Pancreas (tissue), 10 donors: ENCODE results near the gene AMZ1. TPM values are rescaled to one million over a fixed set of nuclear protein-coding genes. Genes with fewer than 3 reads are reported as not detected.

ENCODE experiments used
- ATAC-seq, 4 donors: fragments of 200-7000 bp; cut with Tn5 transposase; one replicate each; pipeline versions ENCODE4 v1.8.0 to v1.9.1; 2020; ENCODE audit warnings: mild to moderate bottlenecking in 4 of 4, moderate library complexity in 4 of 4
- DNase-seq, 6 donors: peaks; one replicate each; pipeline ENCODE4 v3.0.0-alpha.2; 2020
- FAIRE-seq: peaks from 2 replicates; lab custom pipeline; 2012; peaks lifted over from hg19 to GRCh38; lab: Jason Lieb, UNC
- H3K27ac ChIP-seq, 4 donors: fragments of 200-600 bp; sonication (generic); 1 replicate in 3 of 4; 2 replicates in 1 of 4; pipeline versions ENCODE4 v1.5.0 to v1.8.0; 2020
- H3K27me3 ChIP-seq, 4 donors: fragments of 200-600 bp; one replicate each; pipeline ENCODE4 v1.8.0; 2021
- H3K36me3 ChIP-seq, 3 donors: fragments of 200-600 bp; sonication (generic) in 1 of 3; one replicate each; pipeline versions ENCODE4 v1.5.0 to v1.8.0; 2020 to 2021
- H3K4me1 ChIP-seq, 3 donors: fragments of 200-600 bp; one replicate each; pipeline ENCODE4 v1.8.0; 2021
- H3K4me3 ChIP-seq, 4 donors: fragments of 200-600 bp; sonication (generic) in 2 of 4; one replicate each; pipeline versions ENCODE4 v1.5.0 to v1.8.0; 2020 to 2021
- H3K9me3 ChIP-seq, 4 donors: fragments of 200-600 bp; one replicate each; pipeline ENCODE4 v1.8.0; 2021
- WGBS, 2 donors: extraction: QIAGEN DNeasy Blood & Tissue Kit; methylation state at CpG; one replicate each; pipeline ENCODE4 v1.1.7; 2013; 5-methylcytosine and 5-hydroxymethylcytosine counted together
- intact Hi-C, 3 donors: fragments of 100-400 bp; cut with DNase I; formaldehyde crosslinking; loops; one replicate each; pipeline versions ENCODE4 v1.11.1 to v1.14.2; 2022
- polyA plus RNA-seq, 2 donors: library from polyadenylated mRNA; stranded (reverse); fragments of 200-250 nt; gene quantifications; one replicate each; pipeline ENCODE4 v1.2.3, GENCODE V29; 2013
- total RNA-seq, 6 donors: library from RNA; stranded (reverse); fragmentation: NEBNext Ultra II Directional in 4 of 6; extraction: Animal tissue kit (Norgen Biotek cat#: 25700) in 4 of 6; gene quantifications; one replicate each; pipeline versions ENCODE4 v1.2.1 to v1.2.4, GENCODE V29; 2021 to 2023
- TF ChIP-seq, protein P1 (sequence below), 4 donors: fragments of 200-600 bp; sonication (generic) in 3 of 4; IDR thresholded peaks; one replicate each; pipeline versions ENCODE4 v1.5.0 to v1.8.0; 2021; ENCODE audit warnings: antibody characterized with exemption in 4 of 4
- donor health status: healthy with polysubstance abuse.
- donor health status: DM: no; HTN: no; CAD: no; lungs with moderate emphysema.
- donor health status: DM: no; HTN: no; CAD: no.
- donor health status: control.
- donor health status: control.
- donor health status: Bipolar disorder and iron deficiency.
- donor health status: DM: yes; HTN: yes; CAD: no.
- donor health status: DM: no; HTN: no; CAD: no.
- donor health status: DM: no; HTN: no; CAD: no.
- donor health status: DM: yes; HTN: yes; CAD: no.

AMZ1 gene
- total and polyA plus RNA-seq, 8 donors, result 0.04 to 0.19 (median 0.05) TPM; not detected in 5

DNA sequence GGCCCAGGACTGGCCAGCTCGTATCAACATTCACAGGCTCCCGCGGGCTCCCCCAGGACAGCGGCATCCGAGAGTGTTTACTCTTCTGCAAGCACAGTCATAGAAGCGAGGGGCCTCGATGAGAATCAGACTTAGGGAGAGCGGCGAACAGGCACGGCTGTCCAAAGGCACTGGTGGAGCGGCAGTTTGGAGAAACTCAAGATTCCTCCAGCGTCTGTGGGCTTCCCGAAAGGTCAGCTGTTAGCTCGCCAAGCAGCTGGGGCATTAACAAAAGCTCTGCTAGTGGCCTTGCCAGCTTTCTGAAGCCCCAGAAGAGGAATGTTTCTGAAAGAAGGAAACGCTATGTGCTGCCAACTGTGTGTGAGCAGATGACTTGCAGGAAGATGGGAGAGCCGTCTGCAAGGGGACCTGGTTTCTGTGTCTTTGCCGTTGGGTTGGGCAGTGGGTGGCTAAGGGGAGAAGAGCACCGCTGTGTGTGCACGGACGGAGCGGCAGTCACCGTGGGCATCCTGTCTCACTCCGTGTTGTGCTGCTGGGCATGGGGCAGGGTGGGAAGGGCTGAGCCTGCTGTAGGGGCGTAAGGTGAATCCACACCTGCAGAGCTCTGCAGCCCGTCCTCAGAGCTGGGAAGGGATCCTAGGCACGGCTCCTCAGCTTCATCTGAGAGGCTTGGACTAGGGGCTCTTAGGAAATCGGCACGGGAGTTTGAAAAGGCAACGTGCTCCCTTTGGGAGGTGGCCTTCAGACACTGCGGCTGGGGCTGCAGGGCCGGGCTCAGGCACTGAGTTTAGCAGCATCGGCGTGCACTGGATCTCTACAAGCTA lies 42.1 kb downstream of the AMZ1 start:
- peaks cover 0 to 10% (median 0%) of the 10 kb centered on the region in 3 donors for H3K36me3 ChIP-seq
- peak in 2 of 4 donors; percentile 7 to 19 for ATAC-seq
- H3K4me1 ChIP-seq, result no peaks in the 10 kb centered on the region
- FAIRE-seq, result no peak
- peak in 2 of 6 donors; percentile 44 to 46 for DNase-seq
- no peaks in the 10 kb centered on the region for H3K27me3 ChIP-seq
- H3K9me3 ChIP-seq, result no peaks in the 10 kb centered on the region
- H3K4me3 ChIP-seq, result no peak overlapping the region
- no peak overlapping the region for H3K27ac ChIP-seq
- intact Hi-C loops, result no loop called here
- TF ChIP-seq, protein P1, sequence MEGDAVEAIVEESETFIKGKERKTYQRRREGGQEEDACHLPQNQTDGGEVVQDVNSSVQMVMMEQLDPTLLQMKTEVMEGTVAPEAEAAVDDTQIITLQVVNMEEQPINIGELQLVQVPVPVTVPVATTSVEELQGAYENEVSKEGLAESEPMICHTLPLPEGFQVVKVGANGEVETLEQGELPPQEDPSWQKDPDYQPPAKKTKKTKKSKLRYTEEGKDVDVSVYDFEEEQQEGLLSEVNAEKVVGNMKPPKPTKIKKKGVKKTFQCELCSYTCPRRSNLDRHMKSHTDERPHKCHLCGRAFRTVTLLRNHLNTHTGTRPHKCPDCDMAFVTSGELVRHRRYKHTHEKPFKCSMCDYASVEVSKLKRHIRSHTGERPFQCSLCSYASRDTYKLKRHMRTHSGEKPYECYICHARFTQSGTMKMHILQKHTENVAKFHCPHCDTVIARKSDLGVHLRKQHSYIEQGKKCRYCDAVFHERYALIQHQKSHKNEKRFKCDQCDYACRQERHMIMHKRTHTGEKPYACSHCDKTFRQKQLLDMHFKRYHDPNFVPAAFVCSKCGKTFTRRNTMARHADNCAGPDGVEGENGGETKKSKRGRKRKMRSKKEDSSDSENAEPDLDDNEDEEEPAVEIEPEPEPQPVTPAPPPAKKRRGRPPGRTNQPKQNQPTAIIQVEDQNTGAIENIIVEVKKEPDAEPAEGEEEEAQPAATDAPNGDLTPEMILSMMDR (IDR thresholded peaks at IDR 0.05), result no peak
- 86 to 87% methylated on average over 33 of the region's 33 CpGs for WGBS, 2 donors

GRCh38 chr7:2730846-2731770 lies 43.1 kb downstream of the AMZ1 start:
- WGBS, 2 donors, result 91 to 92% methylated on average over 45 of the region's 45 CpGs
- DNase-seq, result peak in 3 of 6 donors; percentile 12 to 38 (median 37)
- H3K27me3 ChIP-seq, result no peaks in the 10 kb centered on the region
- H3K27ac ChIP-seq, result no peak overlapping the region
- no peak for ATAC-seq
- peaks cover 0 to 10% (median 0%) of the 10 kb centered on the region in 3 donors for H3K36me3 ChIP-seq
- no peak for FAIRE-seq
- intact Hi-C loops, result no loop called here
- H3K4me1 ChIP-seq, result no peaks in the 10 kb centered on the region
- TF ChIP-seq, protein P1 (IDR thresholded peaks at IDR 0.05), result no peak
- H3K9me3 ChIP-seq, result no peaks in the 10 kb centered on the region
- no peak overlapping the region for H3K4me3 ChIP-seq

GRCh38 chr7:2732388-2732787 lies 44.4 kb downstream of the AMZ1 start:
- Histone ChIP-seq H3K4me3 (no peak overlapping the region), H3K9me3 (no peaks in the 10 kb centered on the region), H3K36me3 (peaks cover 0 to 4% (median 0%) of the 10 kb centered on the region in 3 donors), H3K27me3 (no peaks in the 10 kb centered on the region), H3K27ac (no peak overlapping the region), H3K4me1 (no peaks in the 10 kb centered on the region)
- ATAC-seq (no peak), FAIRE-seq (no peak), DNase-seq (no peak)
- WGBS, 2 donors, result 89 to 94% methylated on average over 9 of the region's 9 CpGs
- TF ChIP-seq, protein P1 (IDR thresholded peaks at IDR 0.05), result no peak
- intact Hi-C loops, result no loop called here

DNA sequence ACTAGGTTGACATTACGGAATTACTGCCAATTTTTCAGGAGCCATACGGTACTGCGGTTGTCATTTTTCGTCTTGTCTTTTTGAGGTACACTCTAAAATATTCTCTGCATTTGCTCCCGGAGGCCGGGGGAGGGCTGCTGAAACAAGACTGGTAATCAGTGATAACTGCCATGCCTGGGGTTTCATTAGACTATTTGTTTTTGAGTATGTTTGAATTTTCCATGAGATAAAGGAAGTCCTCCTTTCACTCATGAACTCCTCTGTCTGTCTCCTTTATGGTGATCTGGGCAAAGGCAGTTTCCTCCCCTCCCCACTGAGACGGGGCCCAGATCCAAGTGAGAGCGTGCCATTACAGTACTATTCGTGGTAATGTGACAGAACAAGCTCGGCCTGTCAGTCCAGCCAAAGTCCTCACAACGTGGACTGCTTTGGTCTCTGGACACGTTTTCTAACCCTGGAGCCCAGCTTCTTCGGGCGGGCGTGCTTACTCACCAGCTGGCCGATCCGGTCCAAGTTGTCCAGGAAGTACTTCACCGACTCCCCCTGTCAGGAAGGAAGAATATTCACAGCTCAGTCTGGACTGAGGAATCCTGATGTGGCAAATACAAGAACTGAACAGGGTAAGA lies 45.1 kb downstream of the AMZ1 start:
- DNase-seq, result peak in 3 of 6 donors; percentile 28 to 57 (median 38)
- no peak for FAIRE-seq
- intact Hi-C loops, result no loop called here
- Histone ChIP-seq H3K36me3 (peaks cover 0 to 4% (median 0%) of the 10 kb centered on the region in 3 donors), H3K27me3 (no peaks in the 10 kb centered on the region), H3K9me3 (no peaks in the 10 kb centered on the region), H3K27ac (peak overlapping the region in 1 of 4 donors; percentile 20), H3K4me1 (no peaks in the 10 kb centered on the region), H3K4me3 (no peak overlapping the region)
- 49 to 61% methylated on average over 18 of the region's 18 CpGs for WGBS, 2 donors
- peak in 3 of 4 donors; percentile 13 to 42 (median 39) for ATAC-seq
- TF ChIP-seq, protein P1 (IDR thresholded peaks at IDR 0.05), result no peak
